Neural cell (in vitro differentiated cells): ENCODE results near the gene NUB1. TPM values are rescaled to one million over a fixed set of nuclear protein-coding genes. Genes with fewer than 3 reads are reported as not detected.

Experiments
- H2AFZ ChIP-seq: fragments of 200-600, 300-800 bp; sonication (generic), shearing (Covaris generic); 2 replicates; pipeline ENCODE4 v1.6.0; 2014; ENCODE audit warnings: low read depth, mild to moderate bottlenecking, antibody characterized with exemption, low read length, moderate library complexity
- H3F3A ChIP-seq: fragments of 200-600 bp; shearing (Covaris generic); 2 replicates; pipeline ENCODE4 v1.6.1; 2016; ENCODE audit warnings: mild to moderate bottlenecking, moderate library complexity, mixed read lengths, antibody characterized with exemption, low read length; ENCODE audit not compliant: insufficient read depth, poor library complexity, severe bottlenecking
- H3K27ac ChIP-seq: fragments of 200-600, 300-800 bp; sonication (generic), shearing (Covaris generic); 2 replicates; pipeline ENCODE4 v1.5.1; 2014; ENCODE audit warnings: mild to moderate bottlenecking, low read length, moderate library complexity
- H3K27me3 ChIP-seq: fragments of 300-800, 200-600 bp; sonication (generic), shearing (Covaris generic); 2 replicates; pipeline ENCODE4 v1.6.0; 2014; ENCODE audit warnings: mild to moderate bottlenecking, low read depth, low read length, moderate library complexity; ENCODE audit not compliant: insufficient read depth
- H3K36me3 ChIP-seq: fragments of 300-800, 200-600 bp; sonication (generic), shearing (Covaris generic); 2 replicates; pipeline ENCODE4 v1.5.1; 2014; ENCODE audit warnings: mild to moderate bottlenecking, antibody characterized with exemption, low read length, moderate library complexity; ENCODE audit not compliant: insufficient read depth
- H3K4me2 ChIP-seq: fragments of 300-800, 200-600 bp; sonication (generic), shearing (Covaris generic); 2 replicates; pipeline ENCODE4 v1.6.0; 2014; ENCODE audit warnings: mild to moderate bottlenecking, low read length
- H3K4me3 ChIP-seq: fragments of 300-800, 200-600 bp; sonication (generic), shearing (Covaris generic); 2 replicates; pipeline ENCODE4 v1.5.1; 2014; ENCODE audit warnings: mild to moderate bottlenecking, low read length, moderate library complexity
- H3K79me2 ChIP-seq: fragments of 200-600 bp; shearing (Covaris generic); replicated peaks from 2 replicates; pipeline ENCODE4 v1.6.0; 2014; ENCODE audit warnings: mild to moderate bottlenecking, low read length, moderate library complexity; ENCODE audit not compliant: insufficient read depth
- H3K9ac ChIP-seq: fragments of 300-800, 200-600 bp; sonication (generic), shearing (Covaris generic); 2 replicates; pipeline ENCODE4 v1.6.1; 2016; ENCODE audit warnings: mild to moderate bottlenecking, low read length, mixed read lengths
- H3K9me2 ChIP-seq: fragments of 200-600 bp; shearing (Covaris generic); 2 replicates; pipeline ENCODE4 v1.6.1; 2016; ENCODE audit warnings: mild to moderate bottlenecking, low read length, mixed read lengths; ENCODE audit not compliant: insufficient read depth
- H3K9me3 ChIP-seq: fragments of 200-600, 300-800 bp; sonication (generic), shearing (Covaris generic); 2 replicates; pipeline ENCODE4 v1.6.1; 2016; ENCODE audit warnings: mild to moderate bottlenecking, mixed run types, low read length, moderate library complexity, mixed read lengths
- H4K20me1 ChIP-seq: fragments of 200-600 bp; shearing (Covaris generic); 2 replicates; pipeline ENCODE4 v1.6.1; 2016; ENCODE audit warnings: mild to moderate bottlenecking, mixed run types; ENCODE audit not compliant: insufficient read depth
- EP300 ChIP-seq: fragments of 450-650 bp; conservative IDR thresholded peaks from 2 replicates; pipeline ENCODE4 v1.6.1; 2014; ENCODE audit warnings: antibody characterized with exemption, mild to moderate bottlenecking, moderate library complexity; ENCODE audit not compliant: poor library complexity, severe bottlenecking
- EZH2 ChIP-seq: fragments of 200-600, 300-800 bp; shearing (Covaris generic), sonication (generic); IDR thresholded peaks from 2 replicates; pipeline ENCODE4 v1.6.1; 2014; ENCODE audit warnings: antibody characterized with exemption, low read length, borderline replicate concordance, mild to moderate bottlenecking; ENCODE audit not compliant: insufficient read depth, poor library complexity, severe bottlenecking
- MXI1 ChIP-seq: fragments of 450-650 bp; conservative IDR thresholded peaks from 2 replicates; pipeline ENCODE4 v1.6.1; 2014; ENCODE audit warnings: antibody characterized with exemption, mild to moderate bottlenecking; ENCODE audit not compliant: poor library complexity, severe bottlenecking
- POLR2AphosphoS5 ChIP-seq: IDR thresholded peaks from 2 replicates; pipeline ENCODE4 v1.6.1; 2012
- RAD21 ChIP-seq: fragments of 450-650 bp; conservative IDR thresholded peaks from 2 replicates; pipeline ENCODE4 v1.6.1; 2014; ENCODE audit warnings: antibody characterized with exemption, mild to moderate bottlenecking, moderate library complexity
- SMC3 ChIP-seq: fragments of 450-650 bp; conservative IDR thresholded peaks from 2 replicates; pipeline ENCODE4 v1.6.1; 2014; ENCODE audit warnings: antibody characterized with exemption, mild to moderate bottlenecking, moderate library complexity; ENCODE audit not compliant: poor library complexity
- TAF1 ChIP-seq: IDR thresholded peaks from 2 replicates; pipeline ENCODE4 v1.6.1; 2012; ENCODE audit warnings: low read depth
- polyA plus RNA-seq: library from polyadenylated mRNA; depleted of rRNA; stranded (reverse); fragments of >200 nt; gene quantifications from 2 replicates; pipeline ENCODE4 v1.2.3, GENCODE V29; 2014
- TF ChIP-seq, protein P1 (sequence below): IDR thresholded peaks from 2 replicates; pipeline ENCODE4 v1.6.1; 2012; ENCODE audit warnings: borderline replicate concordance
- TF ChIP-seq, protein P2 (sequence below): fragments of 450-650 bp; IDR thresholded peaks from 2 replicates; pipeline ENCODE4 v1.5.1; 2014; ENCODE audit warnings: antibody characterized with exemption, mild to moderate bottlenecking, moderate library complexity; ENCODE audit not compliant: poor library complexity, severe bottlenecking

NUB1 gene
- polyA plus RNA-seq, 1 donor from 2014 or later, result 48.4 TPM

DNA sequence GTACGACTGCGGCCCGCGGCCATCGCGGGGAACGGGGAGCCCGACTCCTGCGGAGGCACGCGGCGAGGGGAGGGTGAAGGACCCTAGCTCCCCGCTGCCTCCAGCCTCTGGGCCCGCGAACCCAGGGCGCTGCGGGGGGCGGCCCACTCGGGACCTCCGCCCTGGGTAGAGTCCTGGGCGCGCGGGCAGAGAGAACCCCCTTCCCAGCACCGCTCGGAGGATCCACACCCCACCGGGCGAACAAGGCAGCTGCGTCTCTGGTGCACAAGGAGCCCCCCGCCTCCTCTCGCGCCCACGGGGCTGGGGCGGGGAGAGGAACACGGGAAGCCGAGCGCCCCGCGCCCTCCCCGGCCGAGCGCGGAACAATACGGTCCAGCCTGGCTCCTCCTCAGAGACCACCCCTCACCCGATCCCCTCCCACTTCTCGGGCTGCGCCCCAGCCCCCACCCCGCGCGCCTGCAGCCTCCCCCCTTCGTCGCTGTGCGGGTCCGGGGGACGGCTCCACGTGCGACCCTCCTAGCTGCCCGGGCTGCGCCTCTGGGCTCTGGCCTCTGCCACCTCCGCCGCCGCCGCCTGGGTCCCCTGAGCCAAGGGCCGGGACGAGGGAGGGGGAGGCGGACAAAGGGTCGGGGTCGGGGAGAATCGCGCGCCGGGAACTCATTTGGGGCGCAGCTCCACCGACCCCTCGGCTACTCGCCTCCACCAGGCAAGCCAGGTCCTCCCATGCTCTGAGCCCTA, 68.2 kb downstream of the NUB1 start, which contains the start of gene WDR86:
Gene WDR86, minus strand, starts transcription at position 372 of the 738 bp plus-strand sequence. CDS start 449 bp downstream, outside the sequence.
- H4K20me1 ChIP-seq, result no peaks in the 10 kb centered on the region
- H3F3A ChIP-seq, result no peaks in the 10 kb centered on the region
- peak within 1 kb of the TSS; percentile 64 for H3K4me2 ChIP-seq
- H3K27ac ChIP-seq, result peak within 1 kb of the TSS; percentile 60
- H3K9me2 ChIP-seq, result no peaks in the 10 kb centered on the region
- peak; percentile 71 for TF ChIP-seq MXI1
- no peak for TF ChIP-seq EZH2
- peak; percentile 47 for TF ChIP-seq POLR2AphosphoS5
- TF ChIP-seq, protein P1, sequence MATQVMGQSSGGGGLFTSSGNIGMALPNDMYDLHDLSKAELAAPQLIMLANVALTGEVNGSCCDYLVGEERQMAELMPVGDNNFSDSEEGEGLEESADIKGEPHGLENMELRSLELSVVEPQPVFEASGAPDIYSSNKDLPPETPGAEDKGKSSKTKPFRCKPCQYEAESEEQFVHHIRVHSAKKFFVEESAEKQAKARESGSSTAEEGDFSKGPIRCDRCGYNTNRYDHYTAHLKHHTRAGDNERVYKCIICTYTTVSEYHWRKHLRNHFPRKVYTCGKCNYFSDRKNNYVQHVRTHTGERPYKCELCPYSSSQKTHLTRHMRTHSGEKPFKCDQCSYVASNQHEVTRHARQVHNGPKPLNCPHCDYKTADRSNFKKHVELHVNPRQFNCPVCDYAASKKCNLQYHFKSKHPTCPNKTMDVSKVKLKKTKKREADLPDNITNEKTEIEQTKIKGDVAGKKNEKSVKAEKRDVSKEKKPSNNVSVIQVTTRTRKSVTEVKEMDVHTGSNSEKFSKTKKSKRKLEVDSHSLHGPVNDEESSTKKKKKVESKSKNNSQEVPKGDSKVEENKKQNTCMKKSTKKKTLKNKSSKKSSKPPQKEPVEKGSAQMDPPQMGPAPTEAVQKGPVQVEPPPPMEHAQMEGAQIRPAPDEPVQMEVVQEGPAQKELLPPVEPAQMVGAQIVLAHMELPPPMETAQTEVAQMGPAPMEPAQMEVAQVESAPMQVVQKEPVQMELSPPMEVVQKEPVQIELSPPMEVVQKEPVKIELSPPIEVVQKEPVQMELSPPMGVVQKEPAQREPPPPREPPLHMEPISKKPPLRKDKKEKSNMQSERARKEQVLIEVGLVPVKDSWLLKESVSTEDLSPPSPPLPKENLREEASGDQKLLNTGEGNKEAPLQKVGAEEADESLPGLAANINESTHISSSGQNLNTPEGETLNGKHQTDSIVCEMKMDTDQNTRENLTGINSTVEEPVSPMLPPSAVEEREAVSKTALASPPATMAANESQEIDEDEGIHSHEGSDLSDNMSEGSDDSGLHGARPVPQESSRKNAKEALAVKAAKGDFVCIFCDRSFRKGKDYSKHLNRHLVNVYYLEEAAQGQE, result no peak
- TF ChIP-seq, protein P2, sequence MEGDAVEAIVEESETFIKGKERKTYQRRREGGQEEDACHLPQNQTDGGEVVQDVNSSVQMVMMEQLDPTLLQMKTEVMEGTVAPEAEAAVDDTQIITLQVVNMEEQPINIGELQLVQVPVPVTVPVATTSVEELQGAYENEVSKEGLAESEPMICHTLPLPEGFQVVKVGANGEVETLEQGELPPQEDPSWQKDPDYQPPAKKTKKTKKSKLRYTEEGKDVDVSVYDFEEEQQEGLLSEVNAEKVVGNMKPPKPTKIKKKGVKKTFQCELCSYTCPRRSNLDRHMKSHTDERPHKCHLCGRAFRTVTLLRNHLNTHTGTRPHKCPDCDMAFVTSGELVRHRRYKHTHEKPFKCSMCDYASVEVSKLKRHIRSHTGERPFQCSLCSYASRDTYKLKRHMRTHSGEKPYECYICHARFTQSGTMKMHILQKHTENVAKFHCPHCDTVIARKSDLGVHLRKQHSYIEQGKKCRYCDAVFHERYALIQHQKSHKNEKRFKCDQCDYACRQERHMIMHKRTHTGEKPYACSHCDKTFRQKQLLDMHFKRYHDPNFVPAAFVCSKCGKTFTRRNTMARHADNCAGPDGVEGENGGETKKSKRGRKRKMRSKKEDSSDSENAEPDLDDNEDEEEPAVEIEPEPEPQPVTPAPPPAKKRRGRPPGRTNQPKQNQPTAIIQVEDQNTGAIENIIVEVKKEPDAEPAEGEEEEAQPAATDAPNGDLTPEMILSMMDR, result peak; percentile 35
- TF ChIP-seq SMC3, result peak; percentile 10
- no peak for TF ChIP-seq TAF1
- TF ChIP-seq RAD21, result peak; percentile 13
- no peaks in the 10 kb centered on the region for H3K36me3 ChIP-seq
- H3K4me3 ChIP-seq, result peak within 1 kb of the TSS; percentile 94
- no peaks in the 10 kb centered on the region for H3K79me2 ChIP-seq
- peak within 1 kb of the TSS; percentile 73 for H2AFZ ChIP-seq
- H3K9me3 ChIP-seq, result no peaks in the 10 kb centered on the region
- peak within 1 kb of the TSS; percentile 83 for H3K9ac ChIP-seq
- peaks cover 6% of the 10 kb centered on the region for H3K27me3 ChIP-seq

DNA sequence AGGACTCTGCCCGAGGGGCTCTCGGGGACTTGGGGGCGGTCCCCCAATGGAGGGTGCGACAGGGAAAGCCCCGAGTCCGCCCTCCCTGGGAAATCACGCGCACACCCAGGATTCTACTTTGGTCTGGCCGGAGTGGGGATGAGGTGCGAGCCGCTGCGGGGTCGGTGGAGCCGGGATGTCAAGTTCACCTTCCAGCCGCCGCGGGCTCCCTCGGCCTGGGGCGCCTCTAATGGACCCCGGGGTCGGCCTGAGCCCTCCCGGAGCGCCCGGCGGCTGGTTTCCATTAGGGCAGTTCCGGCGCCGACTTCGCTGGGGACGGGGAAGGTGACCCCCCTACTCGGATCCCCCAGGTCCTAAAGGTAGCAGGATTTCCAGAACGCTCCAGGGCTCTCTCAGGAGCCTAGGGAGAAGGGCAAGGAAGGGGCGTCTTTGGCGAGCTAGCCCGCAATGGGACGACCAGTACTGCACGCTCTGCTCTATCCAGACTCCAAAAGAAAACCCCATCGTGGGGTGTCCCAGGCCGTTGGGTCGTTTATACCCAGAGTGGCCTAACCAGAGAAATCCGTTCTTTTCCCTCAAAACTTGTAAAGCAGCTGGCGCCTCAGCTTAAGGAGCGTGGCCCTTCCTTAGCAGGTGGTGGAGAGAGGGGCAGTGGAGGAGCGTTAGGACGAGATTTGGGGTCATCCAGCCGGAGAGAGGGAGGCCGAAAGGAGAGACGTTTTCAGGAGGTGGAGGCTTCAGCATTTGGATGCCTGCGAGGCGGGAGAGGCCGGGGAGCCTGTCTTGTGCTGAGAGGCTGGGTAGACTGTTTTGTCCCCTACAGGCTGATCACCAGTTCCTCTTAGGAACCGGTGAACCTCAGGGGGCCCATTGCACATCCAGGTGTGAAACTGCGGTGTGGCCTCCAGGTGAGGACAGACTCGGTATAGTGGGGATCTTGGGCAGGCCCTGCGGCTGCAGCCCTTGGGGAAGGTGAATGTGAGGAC, 69.1 kb downstream of the NUB1 start:
- Histone ChIP-seq H3K36me3 (no peaks in the 10 kb centered on the region), H4K20me1 (no peaks in the 10 kb centered on the region), H3K9me3 (no peaks in the 10 kb centered on the region), H3K4me2 (peak overlapping the region; percentile 30), H2AFZ (peak overlapping the region; percentile 73), H3K79me2 (no peaks in the 10 kb centered on the region), H3K27ac (peak overlapping the region; percentile 60), H3F3A (no peaks in the 10 kb centered on the region), H3K9me2 (no peaks in the 10 kb centered on the region), H3K27me3 (peaks cover 6% of the 10 kb centered on the region), H3K9ac (peak overlapping the region; percentile 83), H3K4me3 (peak overlapping the region; percentile 94)
- TF ChIP-seq EP300 (no peak), RAD21 (peak; percentile 7), SMC3 (peak; percentile 34), EZH2 (no peak), POLR2AphosphoS5 (peak; percentile 46), TAF1 (no peak), MXI1 (peak; percentile 31)
- TF ChIP-seq, protein P2, result no peak
- TF ChIP-seq, protein P1, result peak; percentile 30
